Measurements from ENCODE around the gene CLCA1.

The CLCA1 gene, protein sequence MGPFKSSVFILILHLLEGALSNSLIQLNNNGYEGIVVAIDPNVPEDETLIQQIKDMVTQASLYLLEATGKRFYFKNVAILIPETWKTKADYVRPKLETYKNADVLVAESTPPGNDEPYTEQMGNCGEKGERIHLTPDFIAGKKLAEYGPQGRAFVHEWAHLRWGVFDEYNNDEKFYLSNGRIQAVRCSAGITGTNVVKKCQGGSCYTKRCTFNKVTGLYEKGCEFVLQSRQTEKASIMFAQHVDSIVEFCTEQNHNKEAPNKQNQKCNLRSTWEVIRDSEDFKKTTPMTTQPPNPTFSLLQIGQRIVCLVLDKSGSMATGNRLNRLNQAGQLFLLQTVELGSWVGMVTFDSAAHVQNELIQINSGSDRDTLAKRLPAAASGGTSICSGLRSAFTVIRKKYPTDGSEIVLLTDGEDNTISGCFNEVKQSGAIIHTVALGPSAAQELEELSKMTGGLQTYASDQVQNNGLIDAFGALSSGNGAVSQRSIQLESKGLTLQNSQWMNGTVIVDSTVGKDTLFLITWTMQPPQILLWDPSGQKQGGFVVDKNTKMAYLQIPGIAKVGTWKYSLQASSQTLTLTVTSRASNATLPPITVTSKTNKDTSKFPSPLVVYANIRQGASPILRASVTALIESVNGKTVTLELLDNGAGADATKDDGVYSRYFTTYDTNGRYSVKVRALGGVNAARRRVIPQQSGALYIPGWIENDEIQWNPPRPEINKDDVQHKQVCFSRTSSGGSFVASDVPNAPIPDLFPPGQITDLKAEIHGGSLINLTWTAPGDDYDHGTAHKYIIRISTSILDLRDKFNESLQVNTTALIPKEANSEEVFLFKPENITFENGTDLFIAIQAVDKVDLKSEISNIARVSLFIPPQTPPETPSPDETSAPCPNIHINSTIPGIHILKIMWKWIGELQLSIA

DNA sequence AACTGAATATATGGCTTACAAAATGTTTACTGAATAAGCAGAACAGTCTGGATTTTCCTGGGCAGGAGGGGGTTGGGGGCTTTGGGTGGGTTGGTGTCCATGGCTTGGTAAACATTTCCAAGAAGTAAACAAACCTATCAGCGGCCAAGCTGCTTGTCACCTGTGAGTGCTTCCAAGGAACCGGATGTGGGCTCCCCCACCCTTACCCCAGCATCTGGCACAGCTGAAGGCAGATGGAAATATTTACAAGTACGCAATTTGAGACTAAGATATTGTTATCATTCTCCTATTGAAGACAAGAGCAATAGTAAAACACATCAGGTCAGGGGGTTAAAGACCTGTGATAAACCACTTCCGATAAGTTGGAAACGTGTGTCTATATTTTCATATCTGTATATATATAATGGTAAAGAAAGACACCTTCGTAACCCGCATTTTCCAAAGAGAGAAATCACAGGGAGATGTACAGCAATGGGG lies at the start of gene CLCA1:
Gene CLCA1 (plus strand): TSS at position 427 of the 477 bp plus-strand sequence. CDS start 45 bp downstream, at position 472.
- DNase-seq (ENCODE audit: low spot score), result no peak

GRCh38 chr1:86419277-86419903 lies 49.3 kb upstream of the CLCA1 start:
- no peak for DNase-seq (ENCODE audit: low spot score)

GRCh38 chr1:86421601-86422280 lies 47.0 kb upstream of the CLCA1 start:
- no peak for DNase-seq (ENCODE audit: low spot score)

DNA sequence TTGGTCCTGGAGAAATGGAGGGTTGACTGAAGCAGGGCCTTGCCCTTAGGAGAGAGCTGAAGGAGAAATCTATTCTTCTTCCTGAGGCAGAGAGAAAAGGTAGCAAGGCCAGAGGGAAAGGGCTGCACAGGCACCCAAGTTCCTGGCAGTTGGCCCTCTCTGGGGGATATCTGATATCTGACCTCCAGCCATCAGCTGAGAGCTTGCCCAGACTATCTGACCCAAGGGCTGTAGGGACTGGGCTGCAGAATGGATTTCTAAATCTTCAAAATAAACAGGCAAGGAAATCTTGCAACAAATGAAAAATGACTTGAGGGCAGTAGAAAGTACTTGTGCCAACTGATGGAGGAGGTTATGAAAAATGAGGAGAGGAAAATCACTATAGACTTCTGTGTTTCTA lies 45.3 kb upstream of the CLCA1 start:
- no peak for DNase-seq (ENCODE audit: low spot score)

DNA sequence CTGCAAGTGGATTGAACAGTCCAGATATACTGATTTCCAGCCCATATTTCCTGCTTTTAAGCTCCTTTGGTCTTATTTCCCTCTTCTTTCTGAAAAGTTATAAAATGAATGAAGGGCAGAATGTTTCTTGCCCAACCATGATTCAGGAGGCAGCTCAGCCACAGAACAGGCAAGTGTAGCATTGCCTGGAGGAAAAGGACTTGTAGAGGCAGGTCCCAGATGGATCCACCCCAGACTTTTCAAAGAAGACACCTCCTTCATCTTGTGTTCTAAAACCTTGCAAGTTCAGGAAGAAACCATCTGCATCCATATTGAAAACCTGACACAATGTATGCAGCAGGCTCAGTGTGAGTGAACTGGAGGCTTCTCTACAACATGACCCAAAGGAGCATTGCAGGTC lies 44.9 kb upstream of the CLCA1 start, which contains the start of gene CLCA2:
Gene CLCA2 (plus strand): TSS at position 299 of the 400 bp plus-strand sequence. CDS start 77 bp downstream, at position 376.
- DNase-seq (ENCODE audit: low spot score), result no peak

DNA sequence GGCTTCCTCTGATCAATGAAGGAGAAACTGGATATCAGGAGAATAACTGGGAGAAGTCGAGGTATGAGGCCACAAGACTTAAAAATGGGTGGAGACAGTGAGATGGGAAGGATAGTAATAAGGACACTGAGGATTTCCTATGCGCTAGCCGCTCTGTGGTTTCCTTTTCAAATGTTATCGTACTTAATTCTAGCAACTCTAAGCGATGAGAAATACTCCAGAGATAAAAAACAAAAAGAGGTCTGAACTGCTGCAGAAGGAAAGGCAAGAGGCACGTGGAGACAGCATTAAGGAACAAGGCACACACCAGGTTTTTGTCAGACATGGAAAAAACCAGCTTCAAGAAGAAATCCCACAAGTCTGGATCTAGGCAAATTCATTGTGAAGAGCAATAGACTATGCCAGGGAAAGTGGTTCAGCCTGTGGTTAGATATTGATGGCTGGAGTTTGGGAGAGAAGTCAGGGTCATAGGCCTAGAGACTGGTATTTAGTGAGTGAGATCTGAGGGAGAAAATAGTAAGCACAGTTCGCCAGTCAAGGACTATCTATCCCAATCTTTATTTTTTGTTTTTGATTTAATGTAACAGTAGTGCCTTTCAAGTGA lies 39.5 kb upstream of the CLCA1 start:
- DNase-seq (ENCODE audit: low spot score), result no peak

GRCh38 chr1:86429835-86430234 lies 38.9 kb upstream of the CLCA1 start:
- no peak for DNase-seq (ENCODE audit: low spot score)

DNA sequence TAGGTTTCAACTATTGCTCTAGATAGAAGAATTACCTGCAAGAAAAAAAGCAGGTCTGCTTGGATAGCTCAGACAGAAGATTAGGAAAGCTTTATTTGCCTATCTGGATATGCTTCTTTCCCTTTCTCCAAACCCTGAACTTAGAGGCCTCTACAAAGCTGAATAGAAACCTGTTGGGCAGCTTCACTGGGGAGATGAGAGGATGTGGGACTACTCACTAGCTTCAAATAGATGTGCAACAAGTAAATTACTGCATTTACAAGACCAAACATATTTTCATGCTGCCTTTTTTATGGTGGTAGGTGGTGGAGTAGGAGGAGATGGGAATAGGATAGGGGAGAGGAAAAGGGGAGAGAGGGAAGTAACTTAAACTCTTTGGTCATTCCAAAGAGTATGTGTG lies 38.4 kb upstream of the CLCA1 start:
- no peak for DNase-seq (ENCODE audit: low spot score)

- no peak for DNase-seq (ENCODE audit: low spot score)
Measured at GRCh38 chr1:86434059-86434458, 34.7 kb upstream of the CLCA1 start.

DNA sequence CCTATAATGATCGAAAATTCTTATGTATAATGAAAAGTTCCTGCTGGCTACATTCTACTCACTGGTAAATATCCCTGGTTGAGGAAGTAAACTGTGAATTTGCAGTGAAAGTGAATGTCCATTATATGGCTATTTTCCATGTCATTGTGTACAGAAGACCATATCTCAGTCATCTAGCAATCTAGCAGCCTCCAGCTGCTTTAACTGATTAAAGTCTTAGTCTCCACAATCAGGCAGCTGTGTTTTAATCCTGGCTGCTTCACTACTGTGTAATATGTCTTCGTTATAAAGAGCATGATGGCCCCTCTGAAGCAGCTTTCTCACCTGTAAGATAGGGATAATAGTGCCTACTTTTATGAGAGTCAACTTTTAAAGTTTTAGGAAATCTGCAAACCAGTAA lies 33.4 kb upstream of the CLCA1 start:
- DNase-seq (ENCODE audit: low spot score), result no peak

GRCh38 chr1:86436041-86436440 lies 32.7 kb upstream of the CLCA1 start:
- DNase-seq (ENCODE audit: low spot score), result no peak

- DNase-seq (ENCODE audit: low spot score), result no peak
Measured at GRCh38 chr1:86441581-86441980, 27.1 kb upstream of the CLCA1 start.

- DNase-seq (ENCODE audit: low spot score), result no peak
Measured at GRCh38 chr1:86441997-86442396, 26.7 kb upstream of the CLCA1 start.

GRCh38 chr1:86445919-86446318 lies 22.8 kb upstream of the CLCA1 start:
- no peak for DNase-seq (ENCODE audit: low spot score)

GRCh38 chr1:86447198-86447790 lies 21.4 kb upstream of the CLCA1 start:
- no peak for DNase-seq (ENCODE audit: low spot score)

DNA sequence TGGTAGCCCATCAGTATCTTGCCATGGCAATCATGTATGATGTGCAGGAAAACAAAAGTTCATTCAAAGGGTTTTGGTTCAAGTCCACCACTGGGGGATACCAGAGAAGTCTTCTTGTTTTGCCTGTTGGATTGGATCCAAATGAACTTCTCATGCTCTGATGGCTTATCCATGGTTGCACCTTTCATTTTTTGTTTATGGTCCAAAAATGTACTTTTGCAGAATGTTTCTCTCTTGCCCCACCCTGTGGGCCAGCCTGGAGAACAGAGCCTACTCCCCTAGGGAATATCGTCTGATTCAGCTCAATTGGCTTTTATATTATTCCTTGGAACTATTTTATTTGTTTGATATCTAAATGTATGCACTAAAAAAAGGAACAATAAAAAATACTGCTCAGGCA lies 20.1 kb upstream of the CLCA1 start:
- no peak for DNase-seq (ENCODE audit: low spot score)

GRCh38 chr1:86449103-86449502 lies 19.6 kb upstream of the CLCA1 start:
- DNase-seq (ENCODE audit: low spot score), result no peak

DNA sequence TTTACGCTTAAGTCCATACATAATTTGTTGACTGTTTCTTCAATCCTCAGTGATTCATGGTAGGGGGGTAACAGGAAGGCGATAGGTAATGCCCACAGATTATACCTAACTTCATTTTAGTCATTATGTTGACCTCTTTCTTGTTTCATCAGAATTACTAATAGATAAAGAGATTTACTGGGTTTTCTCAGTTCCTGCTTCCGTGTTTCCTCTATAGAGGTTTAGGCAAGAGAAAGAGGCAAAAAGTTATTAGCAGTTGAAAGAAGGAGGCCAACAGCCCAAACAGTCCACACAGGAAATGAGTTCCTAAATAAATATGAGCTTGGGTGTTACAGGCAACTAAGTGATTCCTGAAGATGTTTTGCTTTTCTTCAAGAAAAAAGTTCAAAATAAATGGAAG lies 17.9 kb upstream of the CLCA1 start:
- no peak for DNase-seq (ENCODE audit: low spot score)

DNA sequence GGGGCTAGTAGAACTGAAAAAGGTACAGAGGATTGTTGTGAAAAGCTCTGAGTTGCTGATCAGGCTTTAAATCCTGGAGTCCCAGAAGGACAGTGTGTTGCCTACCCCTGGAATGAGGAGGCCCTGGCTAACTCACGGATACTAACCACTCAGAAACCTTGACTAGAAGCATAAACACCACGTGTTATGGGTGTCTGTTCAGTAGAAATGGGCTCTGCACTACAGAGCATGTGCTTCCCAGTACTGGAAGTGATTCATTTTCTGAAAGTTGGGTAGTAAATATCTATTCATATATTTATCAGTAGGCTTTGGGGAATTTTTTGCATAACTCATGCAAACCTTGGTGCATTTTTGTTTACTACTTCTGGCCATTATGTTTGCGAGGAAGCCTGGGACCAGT lies 15.1 kb upstream of the CLCA1 start:
- no peak for DNase-seq (ENCODE audit: low spot score)

GRCh38 chr1:86455073-86455472 lies 13.7 kb upstream of the CLCA1 start:
- no peak for DNase-seq (ENCODE audit: low spot score)

- DNase-seq (ENCODE audit: low spot score), result no peak
Measured at GRCh38 chr1:86460998-86461397, 7.7 kb upstream of the CLCA1 start.

Measured in hematopoietic multipotent progenitor cell treated with erythropoietin and hydrocortisone succinate and interleukin-3 and kit ligand, for 17 days (in vitro differentiated cells).